Natural killer cell (primary cell): ENCODE results near the gene GREM2. TPM values are rescaled to one million over a fixed set of nuclear protein-coding genes. Genes with fewer than 3 reads are reported as not detected.

Source experiments
- ATAC-seq, 3 donors: fragments of 150-1000 bp in 2 of 3; fragments of 200-7000 bp in 1 of 3; cut with Tn5 transposase; 1 replicate in 1 of 3; 2 replicates in 2 of 3; pipeline ENCODE4 v1.10.0; 2021; ENCODE audit warnings: mild to moderate bottlenecking in 2 of 3, moderate library complexity in 2 of 3
- DNase-seq, 2 donors: peaks; one replicate each; pipeline versions ENCODE4 v3.0.0 to v3.0.0-alpha.2; 2013 to 2021; ENCODE audit warnings: mixed read lengths in 1 of 2
- H3K27ac ChIP-seq: one replicate; pipeline ENCODE4 v1.5.1; 2013; ENCODE audit warnings: mild to moderate bottlenecking, low read length
- H3K27me3 ChIP-seq: one replicate; pipeline ENCODE4 v1.6.1; 2013; ENCODE audit warnings: low read length; ENCODE audit not compliant: control insufficient read depth, insufficient read depth
- H3K36me3 ChIP-seq: one replicate; pipeline ENCODE4 v1.6.1; 2013; ENCODE audit warnings: low read length; ENCODE audit not compliant: control insufficient read depth, insufficient read depth
- H3K4me1 ChIP-seq: one replicate; pipeline ENCODE4 v1.6.1; 2013; ENCODE audit warnings: low read length; ENCODE audit not compliant: control insufficient read depth, insufficient read depth
- H3K4me3 ChIP-seq: one replicate; pipeline ENCODE4 v1.5.1; 2013; ENCODE audit warnings: low read length
- H3K9me3 ChIP-seq: one replicate; pipeline ENCODE4 v1.6.1; 2013; ENCODE audit warnings: low read length; ENCODE audit not compliant: control insufficient read depth, insufficient read depth
- H3K27ac Mint-ChIP-seq, 2 donors: one replicate each; pipeline ENCODE4 v1.8.0; 2022; ENCODE audit warnings: mild to moderate bottlenecking in 2 of 2, mixed read lengths in 2 of 2, moderate library complexity in 1 of 2
- H3K27me3 Mint-ChIP-seq, 2 donors: one replicate each; pipeline ENCODE4 v1.8.0; 2022; ENCODE audit warnings: low read depth in 2 of 2, mixed read lengths in 2 of 2
- H3K36me3 Mint-ChIP-seq: one replicate; pipeline ENCODE4 v1.8.0; 2022; ENCODE audit warnings: mixed read lengths
- H3K4me1 Mint-ChIP-seq, 2 donors: one replicate each; pipeline ENCODE4 v1.8.0; 2022; ENCODE audit warnings: mixed read lengths in 2 of 2
- H3K4me3 Mint-ChIP-seq: one replicate; pipeline ENCODE4 v1.8.0; 2022; ENCODE audit warnings: mild to moderate bottlenecking, moderate library complexity, mixed read lengths
- H3K9me3 Mint-ChIP-seq, 2 donors: one replicate each; pipeline ENCODE4 v1.8.0; 2022; ENCODE audit warnings: mixed read lengths in 2 of 2
- WGBS: methylation state at CpG from one replicate; pipeline ENCODE4 v1.1.7; 2013; ENCODE audit warnings: missing lambda C conversion rate; ENCODE audit not compliant: insufficient coverage; 5-methylcytosine and 5-hydroxymethylcytosine counted together
- intact Hi-C: fragments of 100-400 bp; cut with micrococcal nuclease; formaldehyde crosslinking; loops from one replicate; pipeline ENCODE4 v1.14.2; 2022
- total RNA-seq, 4 donors: library from RNA; stranded (reverse); fragments of 120-200 nt in 1 of 4; gene quantifications; one replicate each; pipeline versions ENCODE4 v1.2.3 to v1.2.4, GENCODE V29; 2013 to 2022
- TF ChIP-seq, protein P1 (sequence below): fragments of 200-600 bp; IDR thresholded peaks from one replicate; pipeline ENCODE4 v1.8.0; 2022; ENCODE audit warnings: antibody characterized with exemption

GREM2 gene
- total RNA-seq, 3 donors from 2014 or later (not counting 1 experiment from before 2014, with no cell fraction given), result 0.08 to 0.34 TPM; not detected in 1

DNA sequence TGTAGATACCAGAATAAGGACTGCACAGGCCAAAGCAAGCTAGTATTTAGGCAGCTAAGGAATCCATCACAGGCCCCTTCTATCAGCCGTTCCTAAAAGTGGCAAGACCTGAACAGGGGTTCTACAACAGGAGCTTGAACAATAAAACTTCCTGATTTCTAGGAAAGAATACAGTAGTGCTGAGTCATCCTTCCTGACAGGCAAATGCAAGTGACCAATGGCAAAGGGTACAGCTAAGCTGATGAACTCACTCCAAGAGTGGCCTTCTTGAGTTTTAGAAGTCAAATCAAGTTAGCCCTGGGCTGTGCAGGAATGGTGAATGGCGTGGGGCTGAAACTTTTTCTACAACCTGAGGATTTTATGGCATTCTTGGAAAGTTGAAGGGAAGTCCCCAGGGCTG lies 112.9 kb downstream of the GREM2 start:
- H3K27me3 ChIP-seq, result no peaks in the 10 kb centered on the region
- no peaks in the 10 kb centered on the region for H3K36me3 ChIP-seq
- peaks cover 0 to 10% of the 10 kb centered on the region in 2 donors for H3K4me1 Mint-ChIP-seq
- no peak overlapping the region for H3K27ac ChIP-seq
- H3K4me3 Mint-ChIP-seq, result no peak overlapping the region
- no peaks in the 10 kb centered on the region for H3K9me3 ChIP-seq
- peaks cover 7% of the 10 kb centered on the region for H3K4me1 ChIP-seq
- H3K36me3 Mint-ChIP-seq, result no peaks in the 10 kb centered on the region
- no peak for ATAC-seq
- H3K9me3 Mint-ChIP-seq, result no peaks in the 10 kb centered on the region
- H3K27ac Mint-ChIP-seq, result no peak overlapping the region
- TF ChIP-seq, protein P1, sequence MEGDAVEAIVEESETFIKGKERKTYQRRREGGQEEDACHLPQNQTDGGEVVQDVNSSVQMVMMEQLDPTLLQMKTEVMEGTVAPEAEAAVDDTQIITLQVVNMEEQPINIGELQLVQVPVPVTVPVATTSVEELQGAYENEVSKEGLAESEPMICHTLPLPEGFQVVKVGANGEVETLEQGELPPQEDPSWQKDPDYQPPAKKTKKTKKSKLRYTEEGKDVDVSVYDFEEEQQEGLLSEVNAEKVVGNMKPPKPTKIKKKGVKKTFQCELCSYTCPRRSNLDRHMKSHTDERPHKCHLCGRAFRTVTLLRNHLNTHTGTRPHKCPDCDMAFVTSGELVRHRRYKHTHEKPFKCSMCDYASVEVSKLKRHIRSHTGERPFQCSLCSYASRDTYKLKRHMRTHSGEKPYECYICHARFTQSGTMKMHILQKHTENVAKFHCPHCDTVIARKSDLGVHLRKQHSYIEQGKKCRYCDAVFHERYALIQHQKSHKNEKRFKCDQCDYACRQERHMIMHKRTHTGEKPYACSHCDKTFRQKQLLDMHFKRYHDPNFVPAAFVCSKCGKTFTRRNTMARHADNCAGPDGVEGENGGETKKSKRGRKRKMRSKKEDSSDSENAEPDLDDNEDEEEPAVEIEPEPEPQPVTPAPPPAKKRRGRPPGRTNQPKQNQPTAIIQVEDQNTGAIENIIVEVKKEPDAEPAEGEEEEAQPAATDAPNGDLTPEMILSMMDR, result no peak
- H3K4me3 ChIP-seq, result no peak overlapping the region
- intact Hi-C loops, result no loop called here
- no peak for DNase-seq
- no peaks in the 10 kb centered on the region for H3K27me3 Mint-ChIP-seq
- 43% methylated on average over 2 of the region's 2 CpGs for whole genome bisulfite sequencing

DNA sequence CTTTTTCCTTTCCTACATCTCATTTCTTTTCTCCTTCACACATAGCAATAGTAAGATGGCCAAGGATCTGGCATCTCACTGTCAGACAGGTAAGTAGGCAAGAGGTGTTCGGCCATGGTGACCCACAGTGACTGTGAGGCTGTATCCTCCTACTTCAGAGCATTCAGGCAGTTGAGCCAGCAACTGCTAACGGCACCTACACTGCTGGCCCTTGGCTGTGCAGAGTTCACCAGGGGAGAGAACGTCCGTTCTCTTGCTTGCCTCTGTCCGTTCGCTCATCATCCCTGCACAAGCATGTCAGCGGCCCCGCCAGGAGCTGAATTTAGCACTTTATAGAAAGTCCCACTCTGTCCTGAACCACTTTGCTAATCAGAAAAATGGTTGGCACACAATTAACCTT lies 113.6 kb downstream of the GREM2 start:
- TF ChIP-seq, protein P1, result no peak
- H3K4me3 Mint-ChIP-seq, result no peak overlapping the region
- no peaks in the 10 kb centered on the region for H3K36me3 ChIP-seq
- no peaks in the 10 kb centered on the region for H3K36me3 Mint-ChIP-seq
- no peak overlapping the region for H3K27ac Mint-ChIP-seq
- H3K4me1 ChIP-seq, result peaks cover 7% of the 10 kb centered on the region
- H3K4me3 ChIP-seq, result no peak overlapping the region
- H3K4me1 Mint-ChIP-seq, result peaks cover 0 to 10% of the 10 kb centered on the region in 2 donors
- intact Hi-C loops, result no loop called here
- H3K9me3 ChIP-seq, result no peaks in the 10 kb centered on the region
- H3K9me3 Mint-ChIP-seq, result no peaks in the 10 kb centered on the region
- no peaks in the 10 kb centered on the region for H3K27me3 ChIP-seq
- 92% methylated on average over 8 of the region's 8 CpGs for WGBS
- DNase-seq (no peak), ATAC-seq (no peak)
- no peaks in the 10 kb centered on the region for H3K27me3 Mint-ChIP-seq
- H3K27ac ChIP-seq, result no peak overlapping the region

DNA sequence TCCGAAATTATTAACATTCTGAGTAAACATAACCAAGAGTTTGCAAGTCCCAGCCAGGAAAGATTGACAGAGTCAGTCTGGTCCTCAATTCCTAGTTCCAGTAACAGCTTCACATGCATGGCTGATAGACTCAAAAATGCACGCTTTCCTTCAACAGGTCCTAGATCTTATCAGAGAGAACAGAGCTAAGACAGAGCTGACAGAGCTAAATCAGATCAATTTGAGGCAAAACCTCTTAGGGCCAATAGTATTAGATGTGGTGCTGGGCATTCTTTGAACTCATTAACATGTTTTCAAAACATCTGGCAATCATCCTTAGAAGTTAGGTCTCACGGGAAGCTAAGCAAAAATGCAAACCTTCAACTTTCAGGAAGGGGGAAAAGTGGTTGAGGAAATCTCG lies 114.0 kb downstream of the GREM2 start:
- Mint-ChIP-seq H3K4me3 (no peak overlapping the region), H3K9me3 (no peaks in the 10 kb centered on the region), H3K27me3 (no peaks in the 10 kb centered on the region), H3K36me3 (no peaks in the 10 kb centered on the region), H3K4me1 (peaks cover 0 to 10% of the 10 kb centered on the region in 2 donors), H3K27ac (no peak overlapping the region)
- no peaks in the 10 kb centered on the region for H3K36me3 ChIP-seq
- DNase-seq, result no peak
- H3K4me3 ChIP-seq, result no peak overlapping the region
- H3K27ac ChIP-seq, result no peak overlapping the region
- 79% methylated on average over 2 of the region's 4 CpGs for WGBS
- H3K4me1 ChIP-seq, result peaks cover 3% of the 10 kb centered on the region
- TF ChIP-seq, protein P1, result no peak
- ATAC-seq, result no peak
- intact Hi-C loops, result no loop called here
- H3K9me3 ChIP-seq, result no peaks in the 10 kb centered on the region
- H3K27me3 ChIP-seq, result no peaks in the 10 kb centered on the region

DNA sequence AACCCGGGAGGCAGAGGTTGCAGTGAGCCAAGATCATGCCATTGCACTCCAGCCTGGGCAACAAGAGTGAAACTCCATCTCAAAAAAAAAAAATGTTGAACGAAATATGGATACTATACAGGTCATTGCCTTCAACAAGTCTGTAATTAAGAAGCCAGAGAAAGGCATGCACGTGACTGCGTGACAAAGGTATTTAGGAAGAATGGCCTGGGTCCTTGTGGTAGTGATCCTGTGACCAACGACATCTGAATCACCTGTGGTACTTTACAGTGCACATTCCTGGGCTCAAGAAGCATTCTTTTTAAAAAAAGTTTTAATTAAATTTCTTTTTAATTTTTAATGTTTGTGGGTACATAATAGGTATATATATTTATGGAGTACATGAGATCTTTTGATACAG lies 115.0 kb downstream of the GREM2 start:
- Histone ChIP-seq H3K36me3 (no peaks in the 10 kb centered on the region), H3K27me3 (no peaks in the 10 kb centered on the region), H3K4me3 (no peak overlapping the region), H3K27ac (no peak overlapping the region), H3K4me1 (no peaks in the 10 kb centered on the region), H3K9me3 (no peaks in the 10 kb centered on the region)
- Mint-ChIP-seq H3K9me3 (no peaks in the 10 kb centered on the region), H3K4me3 (no peak overlapping the region), H3K27ac (no peak overlapping the region), H3K36me3 (no peaks in the 10 kb centered on the region), H3K4me1 (peaks cover 0 to 15% of the 10 kb centered on the region in 2 donors), H3K27me3 (peaks cover 4% of the 10 kb centered on the region in 2 donors)
- TF ChIP-seq, protein P1, result no peak
- WGBS, result 85% methylated on average over 5 of the region's 5 CpGs
- intact Hi-C loops, result no loop called here
- ATAC-seq (no peak), DNase-seq (no peak)
